Stimulated activated CD4-positive, alpha-beta T cell treated with anti-CD3 and anti-CD28 coated beads, Interleukin-1b, Interleukin-23, amount 100 ng/mL, for 4 hours (primary cell): ENCODE data around the gene USH2A.
"Not testable (repeated sequence)": the region's sequence is repeated elsewhere in the genome, so short reads cannot be mapped to it uniquely, and the experiment has no call there.

ENCODE experiments used
- DNase-seq, 2 donors: peaks; one replicate each; pipeline ENCODE4 v3.0.0-alpha.2; 2020; ENCODE audit warnings: low read depth in 2 of 2

Gene USH2A

DNA sequence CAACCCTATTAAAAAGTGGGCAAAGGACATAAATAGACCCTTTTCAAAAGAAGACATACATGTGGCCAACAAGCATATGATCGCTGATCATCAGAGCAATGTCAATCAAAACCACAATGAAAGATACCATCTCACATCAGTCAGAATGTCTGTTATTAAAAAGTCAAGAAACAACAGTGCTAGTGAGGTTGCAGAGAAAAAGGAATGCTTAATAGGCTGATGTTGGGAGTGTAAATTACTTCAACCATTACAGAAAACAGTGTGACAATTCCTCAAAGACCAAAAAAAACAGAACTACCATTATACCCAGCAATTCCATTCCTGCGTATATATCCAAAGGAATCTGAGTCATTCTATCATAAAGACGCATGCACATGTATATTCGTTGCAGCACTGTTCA lies 13.2 kb downstream of the USH2A start:
- no peak for DNase-seq

DNA sequence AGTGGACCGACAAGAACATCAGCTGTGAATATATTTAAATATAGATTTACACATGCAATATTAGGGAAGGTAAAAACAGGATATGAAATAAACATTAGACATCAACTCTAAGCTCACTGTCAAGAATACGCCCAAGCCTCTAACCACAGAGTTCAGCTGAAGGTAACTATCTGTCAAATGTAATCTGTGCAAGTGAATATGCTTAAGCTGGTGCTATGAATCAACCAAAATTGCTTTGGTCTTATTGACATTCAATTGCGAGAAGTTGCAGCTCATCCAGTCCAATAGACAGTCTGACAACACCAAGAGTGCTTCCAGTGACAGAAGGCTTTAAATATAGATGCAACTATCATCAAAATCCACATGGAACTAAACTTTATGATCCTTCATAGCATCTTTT lies 32.3 kb downstream of the USH2A start:
- DNase-seq, result no peak

DNA sequence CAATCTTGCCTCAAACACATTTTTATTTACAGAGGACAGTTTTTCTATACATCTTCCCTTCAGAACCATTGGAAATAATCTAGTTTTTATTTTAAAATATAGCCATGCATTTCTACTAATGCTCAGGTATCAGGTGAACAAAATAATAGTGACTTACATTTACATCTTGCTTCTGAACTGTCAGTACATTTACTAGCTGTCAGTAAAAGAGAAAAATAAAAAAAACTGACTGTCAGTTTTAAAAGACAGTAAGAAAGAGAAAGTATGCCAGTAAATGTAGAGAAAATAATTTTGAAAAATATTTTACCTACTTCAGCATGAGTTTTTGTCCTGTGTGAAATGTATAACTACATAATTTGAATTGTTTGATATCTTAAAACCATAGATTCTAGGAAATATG lies 33.5 kb downstream of the USH2A start:
- DNase-seq, result no peak

DNA sequence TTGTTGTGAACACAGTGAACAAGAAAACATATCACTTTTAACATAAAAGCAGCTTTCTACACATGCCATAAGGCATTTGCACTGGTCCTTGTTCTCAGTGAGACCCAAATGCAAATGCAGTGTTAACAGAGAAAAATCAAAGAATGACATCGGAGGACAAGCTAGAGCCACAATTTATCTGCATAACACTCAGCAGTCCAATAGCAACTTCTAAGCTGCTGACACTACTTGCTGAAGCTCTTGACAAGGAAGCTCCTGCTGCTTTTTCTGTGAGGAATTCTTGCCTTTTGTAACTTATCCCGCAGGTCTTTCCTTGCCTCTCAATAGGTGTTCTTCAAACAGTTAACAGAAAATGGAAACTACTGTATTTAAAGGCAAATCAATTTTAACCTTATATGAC lies 34.7 kb downstream of the USH2A start:
- DNase-seq, result no peak

DNA sequence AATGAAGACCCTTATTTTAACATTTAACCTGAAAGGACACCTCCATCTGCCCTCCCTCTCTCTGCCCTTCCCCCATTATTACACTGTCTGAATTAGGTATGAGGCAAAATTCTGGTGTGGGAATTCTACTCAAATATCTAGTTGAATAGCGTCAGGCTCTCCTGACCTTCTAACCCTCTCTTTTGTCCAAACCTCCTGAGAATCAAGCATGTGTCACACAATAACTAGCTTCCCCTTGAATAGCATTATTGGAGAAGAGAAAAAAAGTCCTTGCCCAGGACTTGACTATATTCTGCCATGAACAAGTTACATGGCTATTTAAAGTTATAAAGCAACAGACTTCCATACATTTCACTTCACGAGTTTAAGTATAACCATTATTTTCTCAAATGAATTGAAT lies 35.5 kb downstream of the USH2A start:
- no peak for DNase-seq

DNA sequence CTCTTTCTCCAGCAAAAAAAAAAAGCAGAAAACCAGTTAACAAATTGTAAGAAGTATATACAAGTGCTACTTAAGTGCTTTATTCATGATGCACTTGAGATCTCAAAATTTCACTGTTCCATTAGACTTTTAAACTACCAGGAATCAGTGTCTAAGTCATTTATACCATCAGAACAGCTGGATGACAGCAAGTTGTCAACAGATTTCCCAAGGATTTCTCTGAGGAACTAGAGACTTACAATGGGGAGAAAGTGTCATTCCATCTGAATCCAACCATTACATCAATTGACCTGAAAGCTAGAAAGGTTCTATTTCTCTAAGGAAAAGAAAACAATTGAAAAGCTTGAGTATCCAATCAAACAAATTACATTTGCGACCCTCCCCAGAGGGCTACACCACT lies 43.8 kb downstream of the USH2A start:
- DNase-seq, result no peak

DNA sequence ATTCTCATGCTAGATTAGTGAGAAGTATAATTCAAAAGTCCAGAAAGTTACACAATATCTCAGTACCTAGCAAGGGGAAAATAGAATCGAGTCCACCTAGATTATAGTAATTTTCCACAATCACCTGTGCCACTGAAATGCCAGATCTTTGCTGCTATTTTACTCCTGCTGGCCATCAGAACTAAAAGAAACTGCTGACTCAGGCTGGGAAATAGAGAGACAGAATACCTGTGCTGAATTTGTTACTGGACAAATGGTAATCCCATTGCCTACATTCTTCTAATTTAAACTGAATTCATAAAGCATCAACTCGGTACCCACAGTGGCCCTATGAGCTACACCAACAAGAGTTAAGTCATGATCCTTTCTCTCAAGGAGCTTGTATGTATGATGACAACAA lies 55.0 kb downstream of the USH2A start:
- DNase-seq, result no peak

DNA sequence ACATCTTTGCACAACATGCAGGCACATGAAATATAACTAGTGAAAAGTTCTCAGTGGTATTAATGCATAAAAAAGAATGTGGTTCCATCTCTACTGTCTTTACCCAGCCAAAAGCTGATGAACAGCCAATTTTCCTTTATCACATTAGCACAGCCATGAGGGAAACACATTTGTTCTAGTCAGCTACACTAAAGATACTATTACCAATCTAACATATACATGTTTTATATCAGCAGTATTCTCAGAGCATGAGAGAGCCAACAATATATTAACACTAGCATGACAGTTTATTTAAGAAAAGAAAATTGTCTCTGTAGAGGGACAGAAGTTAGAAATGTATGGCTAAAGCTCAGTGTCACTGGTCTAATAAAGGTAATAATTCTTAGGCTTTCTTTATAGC lies 56.3 kb downstream of the USH2A start:
- no peak for DNase-seq

DNA sequence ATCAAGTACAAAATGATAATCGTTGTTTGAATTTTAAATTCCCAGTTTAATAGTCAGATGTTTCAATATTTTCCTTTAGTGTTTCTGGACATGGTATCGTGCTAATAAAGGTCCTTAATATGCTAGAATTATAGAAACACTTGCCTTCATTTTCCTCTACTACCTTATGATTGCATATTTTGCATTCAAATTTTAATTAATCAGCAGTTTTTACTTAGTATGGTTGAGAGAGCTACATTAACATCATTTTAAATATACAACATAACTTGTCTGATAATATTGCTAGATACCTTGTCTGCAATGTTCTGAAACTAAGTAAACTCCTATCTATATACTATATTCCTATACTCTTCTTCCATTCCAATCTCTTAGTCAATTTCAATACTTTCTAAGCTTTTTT lies 66.3 kb downstream of the USH2A start:
- DNase-seq, result no peak

DNA sequence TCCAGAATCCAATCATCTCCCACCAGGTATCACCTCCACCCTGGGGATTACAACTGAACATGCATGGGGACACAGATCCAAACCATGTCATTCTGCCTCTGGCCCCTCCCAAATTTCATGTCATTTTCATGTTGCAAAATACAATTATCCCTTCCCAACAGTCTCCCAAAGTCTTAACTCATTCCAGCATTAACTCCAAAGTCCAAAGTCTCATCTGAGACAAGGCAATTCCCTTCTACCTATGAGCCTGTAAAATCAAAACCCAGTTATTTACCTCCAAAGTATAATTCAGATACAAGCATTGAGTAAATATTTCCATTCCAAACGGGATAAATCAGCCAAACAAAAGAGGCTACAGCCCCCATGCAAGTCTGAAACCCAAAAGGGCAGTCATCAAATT lies 73.1 kb downstream of the USH2A start:
- DNase-seq, result no peak

DNA sequence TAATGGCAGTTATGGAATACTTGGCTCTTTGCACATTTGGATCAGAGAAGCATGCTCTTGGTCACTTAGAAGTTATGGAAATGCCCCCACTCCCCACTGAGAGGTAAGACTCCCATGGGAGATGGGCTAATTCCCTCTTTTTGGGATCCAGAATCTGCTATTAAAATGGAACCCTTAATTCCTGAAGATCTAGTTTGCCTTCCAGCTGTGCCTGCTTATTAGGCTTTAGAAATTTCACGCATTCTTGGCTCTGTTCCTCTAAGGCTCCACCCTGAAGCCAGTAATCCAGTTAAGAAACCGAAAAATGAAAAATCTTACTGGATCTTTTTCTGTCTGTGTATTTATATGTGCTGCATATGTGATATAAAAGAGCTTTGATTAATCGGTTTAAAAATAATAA lies 76.7 kb downstream of the USH2A start:
- DNase-seq, result no peak

DNA sequence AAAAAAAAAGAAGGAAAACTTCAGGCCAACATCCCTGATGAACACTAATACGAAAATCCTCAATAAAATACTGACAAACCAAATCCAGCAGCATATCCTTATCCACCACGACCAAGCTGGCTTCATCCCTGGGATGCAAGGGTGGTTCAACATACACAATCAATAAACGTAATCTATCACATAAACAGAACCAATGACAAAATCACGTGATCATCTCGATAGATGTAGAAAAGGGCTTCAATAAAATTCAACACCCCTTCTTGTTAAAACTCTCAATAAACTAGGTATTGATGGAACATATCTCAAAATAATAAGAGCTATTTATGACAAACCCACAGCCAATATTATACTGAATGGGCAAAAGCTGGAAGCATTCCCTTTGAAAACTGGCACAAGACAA lies 82.7 kb downstream of the USH2A start:
- not testable (repeated sequence) for DNase-seq

DNA sequence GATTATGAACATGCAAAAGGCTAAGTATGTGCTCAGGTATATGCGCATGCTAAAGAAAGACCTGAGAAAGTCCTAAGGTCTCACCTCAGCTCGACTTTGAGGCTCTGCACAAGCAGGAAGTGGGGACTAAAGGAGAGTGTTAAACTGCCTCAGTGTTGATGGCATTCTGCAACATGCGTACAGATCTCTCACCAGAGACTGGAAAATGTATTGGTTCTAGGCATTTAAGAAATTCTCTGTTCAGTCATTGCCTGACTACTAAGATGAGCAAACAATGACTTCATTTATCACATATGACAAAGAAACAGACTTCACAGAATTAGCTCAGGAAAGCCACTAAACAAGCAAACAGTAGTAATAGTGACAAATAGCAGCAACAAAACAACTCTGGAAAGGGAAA lies 90.8 kb downstream of the USH2A start:
- no peak for DNase-seq

DNA sequence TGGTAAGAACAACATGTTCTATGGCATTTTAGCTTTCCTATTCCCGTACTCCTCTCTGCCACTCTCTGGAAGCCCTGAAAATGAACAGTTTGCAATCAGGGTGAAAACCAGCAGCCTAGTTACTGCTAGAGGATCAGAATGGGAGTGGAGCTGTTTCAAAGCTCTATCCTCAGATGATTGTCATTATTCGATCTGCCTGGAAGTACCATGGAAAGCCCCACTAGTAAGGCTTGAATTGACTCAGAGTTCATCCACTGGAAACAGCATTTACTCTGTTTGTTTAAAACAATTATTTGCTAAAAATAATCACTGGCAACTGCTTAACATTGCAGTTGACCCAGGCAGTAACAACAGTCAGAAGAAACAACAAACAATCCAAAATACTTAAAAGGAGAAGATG lies 91.2 kb downstream of the USH2A start:
- no peak for DNase-seq

DNA sequence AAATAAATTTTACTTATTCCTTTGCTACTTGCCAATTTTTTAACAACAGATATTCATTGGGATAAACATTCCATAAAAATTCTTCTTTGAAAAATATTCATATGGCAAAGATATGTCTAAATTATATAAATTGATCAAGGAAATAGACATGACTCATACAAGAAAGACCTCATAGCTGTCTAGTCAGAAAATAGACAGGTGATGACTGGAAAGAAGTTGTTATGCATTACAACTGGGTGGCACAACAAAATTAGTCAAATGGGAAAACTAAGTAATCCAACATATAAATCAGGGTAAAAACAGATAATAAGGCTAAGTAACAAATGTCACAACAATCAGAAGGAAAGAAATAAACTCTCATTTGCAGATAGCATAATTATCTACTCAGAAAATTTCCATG lies 92.0 kb downstream of the USH2A start:
- DNase-seq, result no peak

DNA sequence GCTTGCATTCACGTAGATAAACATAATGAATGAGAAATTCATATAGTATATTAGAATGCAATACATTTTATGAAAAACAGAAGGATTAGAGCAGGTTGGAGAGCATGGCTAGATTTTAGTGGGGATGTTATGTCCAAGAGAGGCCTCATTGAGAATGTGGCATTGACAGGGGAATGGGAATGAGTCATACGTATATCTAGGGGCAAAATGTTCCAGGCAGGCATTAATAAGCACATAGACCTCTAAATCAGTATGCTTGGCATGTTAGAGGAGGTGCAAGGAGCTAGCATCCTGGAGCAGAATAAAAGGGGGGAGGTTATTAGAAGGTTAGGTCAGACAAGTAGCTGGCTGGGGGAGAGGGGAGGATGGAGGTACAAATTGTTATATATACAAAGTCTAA lies 93.0 kb downstream of the USH2A start:
- DNase-seq, result no peak

DNA sequence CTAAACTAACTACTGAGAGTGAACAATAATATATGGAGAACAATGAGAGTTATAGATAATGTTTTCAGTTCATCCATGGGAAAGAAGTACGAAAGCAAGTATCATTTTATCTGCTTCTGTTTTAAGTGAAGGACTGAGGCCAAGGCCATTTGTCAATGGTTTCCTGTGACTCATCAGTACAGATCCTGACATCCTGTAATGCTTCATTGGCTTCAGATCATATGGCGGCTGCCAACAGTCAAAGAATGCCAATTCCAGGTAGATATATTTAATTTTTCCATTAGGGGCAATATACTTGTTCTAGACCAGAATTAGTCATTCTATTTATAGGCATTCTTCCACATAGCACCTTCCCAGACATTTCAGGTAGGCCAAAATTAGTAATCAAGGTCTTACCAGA lies 97.3 kb downstream of the USH2A start:
- no peak for DNase-seq

DNA sequence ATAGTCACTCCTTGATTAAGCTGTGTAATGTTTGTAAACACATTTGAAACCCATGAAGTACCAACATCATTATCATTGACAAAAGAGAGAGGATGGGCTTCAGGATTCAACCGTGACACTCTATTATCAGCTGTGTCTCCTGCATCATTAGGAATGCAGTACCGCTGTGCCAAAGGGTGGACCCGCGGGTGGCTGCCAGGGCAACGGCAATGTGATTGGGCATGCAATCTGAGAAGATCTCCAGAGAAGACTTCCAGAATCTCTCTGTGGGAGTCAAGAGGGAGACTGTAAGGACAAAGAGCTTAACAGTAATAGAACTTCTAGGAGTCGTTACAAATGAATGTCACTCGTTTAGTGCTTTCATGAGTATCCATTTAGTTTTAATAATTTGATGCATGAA lies 97.9 kb downstream of the USH2A start:
- DNase-seq, result no peak

DNA sequence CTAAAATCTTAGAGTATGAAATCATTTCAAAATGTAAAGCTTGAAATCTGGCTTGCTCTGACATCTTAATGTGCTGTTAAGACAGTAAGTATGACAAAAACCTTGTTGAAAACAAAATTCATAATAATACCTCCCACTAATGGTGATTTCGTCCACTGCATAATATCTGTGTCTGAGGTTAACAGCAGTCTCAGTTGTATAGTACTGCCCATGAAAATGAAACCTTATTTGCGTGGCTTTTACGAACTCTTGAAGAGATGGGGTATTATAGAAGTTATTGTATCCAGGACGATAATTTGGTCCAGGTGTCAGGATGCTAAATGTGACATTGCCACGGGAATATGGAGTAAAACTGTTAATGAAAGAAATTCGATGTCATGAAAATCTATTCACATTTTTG lies 99.9 kb downstream of the USH2A start:
- DNase-seq, result no peak

DNA sequence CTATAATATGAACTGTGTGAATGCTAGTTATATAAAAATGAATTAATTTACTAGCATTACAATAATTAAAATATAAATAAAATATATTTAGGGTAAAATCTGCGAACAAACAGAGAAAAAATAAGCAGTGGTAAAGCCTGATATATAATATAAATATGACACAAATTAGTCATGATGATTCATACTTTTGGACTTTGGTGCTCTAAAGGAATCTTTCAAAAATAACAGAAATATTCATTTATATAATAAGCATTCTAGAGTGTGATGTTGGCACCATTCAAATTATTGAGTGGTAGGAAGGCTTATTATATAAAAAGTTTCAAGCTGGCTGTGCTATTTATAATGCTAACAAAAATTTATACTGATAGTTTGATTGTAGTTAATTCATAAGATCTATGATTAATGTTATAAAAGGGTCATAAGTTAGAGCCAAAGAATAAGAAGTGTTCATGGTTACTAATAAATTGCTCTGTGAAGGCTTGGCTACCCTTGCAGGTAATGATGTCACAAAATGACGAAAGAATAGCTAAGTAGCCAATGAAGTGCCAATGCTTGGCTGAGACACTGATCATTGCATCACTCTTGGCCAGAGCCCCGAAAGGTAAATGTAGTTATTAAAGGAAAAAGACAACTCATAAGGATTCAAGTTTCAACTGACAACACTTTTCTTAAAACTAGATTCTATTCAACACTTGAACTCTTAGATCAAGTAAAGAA lies 108.7 kb downstream of the USH2A start:
- no peak for DNase-seq

DNA sequence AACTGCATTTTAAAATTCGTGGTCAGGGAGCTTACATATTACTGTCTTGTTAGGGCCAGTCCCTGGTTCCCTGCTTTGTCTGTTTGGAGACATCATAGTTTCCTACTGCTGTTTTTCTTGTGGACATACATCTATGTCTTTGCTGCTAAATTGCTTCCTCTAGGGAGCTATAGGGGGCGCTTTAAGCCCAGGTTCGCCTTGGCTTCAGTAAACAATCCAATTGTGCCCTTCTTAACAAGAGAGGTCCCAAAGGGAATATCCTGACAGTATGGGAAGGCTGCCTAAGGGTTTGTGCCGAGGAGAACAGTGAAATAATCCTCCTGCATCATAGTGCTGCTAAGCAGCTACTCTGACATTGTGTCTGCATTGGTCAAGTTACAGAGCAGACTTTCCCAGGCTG lies 112.5 kb downstream of the USH2A start:
- DNase-seq, result no peak

DNA sequence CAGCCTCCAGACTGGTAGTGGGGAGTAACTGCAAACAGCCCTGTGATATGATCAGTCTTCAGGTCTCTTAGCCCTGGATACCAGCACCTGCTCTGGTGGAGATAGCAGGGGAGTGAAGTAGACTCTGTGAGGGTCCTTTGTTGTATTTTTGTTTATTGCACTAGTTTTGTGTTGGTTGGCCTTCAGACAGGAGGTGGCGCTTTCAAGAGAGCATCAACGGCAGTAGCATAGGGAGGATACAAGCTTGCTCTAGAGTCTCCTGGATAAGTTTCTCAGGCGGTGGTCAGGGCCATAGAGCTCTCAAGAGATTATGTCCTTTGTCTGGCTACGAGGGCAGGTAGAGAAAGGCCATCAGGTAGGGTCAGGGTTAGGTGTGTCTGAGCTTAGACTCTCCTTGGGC lies 116.4 kb downstream of the USH2A start:
- DNase-seq, result no peak

DNA sequence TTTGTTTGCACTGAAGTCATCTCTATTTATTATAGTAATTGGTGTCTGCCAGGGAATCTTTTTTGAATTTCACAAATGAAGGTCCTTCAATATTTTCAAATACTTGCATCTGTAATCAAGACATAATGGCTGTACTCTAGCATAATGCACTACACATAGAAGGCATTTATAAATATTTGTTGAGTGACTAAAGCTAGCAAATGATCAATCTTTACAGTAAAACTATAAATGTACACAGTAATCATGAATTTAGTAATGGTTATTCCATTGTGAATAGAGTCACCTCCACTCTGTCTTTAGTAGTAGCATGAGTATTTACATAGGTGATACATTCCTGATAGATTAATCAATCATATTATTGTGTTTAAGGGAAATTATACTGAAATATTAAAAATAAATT lies 119.6 kb downstream of the USH2A start:
- no peak for DNase-seq

DNA sequence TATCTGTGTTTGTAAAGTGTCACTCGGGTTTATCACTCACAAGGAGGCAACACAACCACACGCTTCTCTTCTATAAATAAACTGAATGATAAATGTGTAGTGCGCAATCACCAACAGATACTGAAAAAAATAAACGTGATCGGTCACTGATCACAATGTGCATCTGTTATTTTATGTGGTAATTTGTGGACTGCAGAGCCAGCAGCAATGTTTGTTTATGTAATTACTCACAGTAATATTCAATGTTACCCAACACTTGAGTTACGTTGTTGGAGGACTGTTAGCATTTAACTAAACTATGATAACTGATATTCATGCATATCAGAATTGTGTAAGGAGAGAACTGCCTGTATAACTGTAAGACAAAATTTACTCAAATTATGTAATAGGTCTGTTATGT lies 129.6 kb downstream of the USH2A start:
- DNase-seq, result no peak

DNA sequence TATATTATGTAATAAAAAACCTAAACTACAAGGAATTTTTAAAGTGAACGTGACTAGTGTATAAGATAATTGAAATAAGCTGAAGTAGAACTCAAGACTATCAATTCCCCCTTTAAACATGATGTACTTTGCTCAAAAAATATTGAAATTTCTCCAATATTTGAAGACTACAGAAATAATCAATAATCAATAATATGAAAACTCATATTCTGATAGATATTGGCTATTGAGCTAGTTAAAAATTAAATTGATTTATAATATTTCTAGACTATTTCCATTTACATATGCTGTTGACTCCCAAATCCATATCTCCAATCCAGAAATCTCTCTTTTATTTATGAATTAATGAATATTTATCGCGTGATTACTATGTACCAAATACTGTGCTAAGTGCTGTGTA lies 133.2 kb downstream of the USH2A start:
- DNase-seq, result no peak
